Prostate gland (tissue), 2 donors: ENCODE data around the gene LTBP3.

Experiments used
- CTCF ChIP-seq, 4 experiments: fragments of 200-600 bp in 2 of 4; fragments of 450-650 bp in 2 of 4; sonication (generic) in 2 of 4; IDR thresholded peaks; 1 replicate in 3 of 4; 2 replicates in 1 of 4; pipeline ENCODE4 v1.5.1; 2016 to 2019; ENCODE audit warnings: antibody characterized with exemption in 4 of 4, mild to moderate bottlenecking in 2 of 4, moderate library complexity in 2 of 4
- POLR2A ChIP-seq: fragments of 450-650 bp; IDR thresholded peaks from one replicate; pipeline ENCODE4 v1.6.1; 2016; ENCODE audit warnings: antibody characterized with exemption, mild to moderate bottlenecking

- TF ChIP-seq CTCF (IDR thresholded peaks at IDR 0.05) (no peak), POLR2A (no peak)
Measured at GRCh38 chr11:65598258-65598699, 40.1 kb upstream of the LTBP3 start.
